Epithelial cell of esophagus (primary cell): ENCODE measurements around the gene BHLHE41.

Source experiments
- DNase-seq: peaks from one replicate; pipeline ENCODE4 v3.0.0; 2010; ENCODE audit warnings: low read depth
- H3K4me3 ChIP-seq: 2 replicates; pipeline ENCODE4 v1.5.1; 2011; ENCODE audit warnings: mild to moderate bottlenecking, low read length, control low read depth
- TF ChIP-seq, protein P1 (sequence below): IDR thresholded peaks from 2 replicates; pipeline ENCODE4 v1.5.1; 2011; ENCODE audit warnings: low read depth, mild to moderate bottlenecking, low read length, control low read depth, inconsistent platforms; ENCODE audit not compliant: insufficient read depth; ENCODE audit errors: missing control alignments

BHLHE41 gene

DNA sequence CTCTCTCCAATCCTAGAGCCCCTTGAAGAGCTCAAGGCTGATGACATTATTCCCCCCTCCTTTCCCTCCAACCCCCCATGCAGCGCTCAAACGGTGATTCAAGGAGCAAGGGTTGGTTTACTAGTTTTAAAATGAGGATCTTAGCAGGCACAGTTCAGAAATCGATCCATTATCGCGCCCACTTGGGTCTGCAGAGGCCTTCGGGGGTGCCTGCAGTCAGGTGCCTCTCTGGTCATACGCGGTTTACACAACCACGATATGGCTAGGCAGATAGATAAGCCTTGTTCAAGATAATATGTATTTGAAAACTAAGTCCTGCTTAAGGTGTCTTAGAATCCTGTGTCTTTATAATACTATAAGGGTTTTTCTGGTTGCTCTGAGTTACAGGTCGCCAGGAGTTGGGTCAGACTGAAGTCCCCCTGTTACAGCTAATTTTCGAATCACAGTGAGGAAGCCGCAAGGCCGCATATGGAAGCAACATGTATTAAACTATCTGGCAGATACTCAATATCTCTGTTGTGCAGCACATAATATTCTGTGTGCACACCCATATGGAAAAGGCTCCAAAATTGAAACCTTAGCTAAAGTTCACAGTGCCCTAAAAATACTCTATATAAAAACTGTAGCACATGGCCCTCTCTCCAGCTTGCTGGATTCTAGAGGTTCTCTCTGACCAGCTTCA, 10.0 kb downstream of the BHLHE41 start:
- TF ChIP-seq, protein P1, sequence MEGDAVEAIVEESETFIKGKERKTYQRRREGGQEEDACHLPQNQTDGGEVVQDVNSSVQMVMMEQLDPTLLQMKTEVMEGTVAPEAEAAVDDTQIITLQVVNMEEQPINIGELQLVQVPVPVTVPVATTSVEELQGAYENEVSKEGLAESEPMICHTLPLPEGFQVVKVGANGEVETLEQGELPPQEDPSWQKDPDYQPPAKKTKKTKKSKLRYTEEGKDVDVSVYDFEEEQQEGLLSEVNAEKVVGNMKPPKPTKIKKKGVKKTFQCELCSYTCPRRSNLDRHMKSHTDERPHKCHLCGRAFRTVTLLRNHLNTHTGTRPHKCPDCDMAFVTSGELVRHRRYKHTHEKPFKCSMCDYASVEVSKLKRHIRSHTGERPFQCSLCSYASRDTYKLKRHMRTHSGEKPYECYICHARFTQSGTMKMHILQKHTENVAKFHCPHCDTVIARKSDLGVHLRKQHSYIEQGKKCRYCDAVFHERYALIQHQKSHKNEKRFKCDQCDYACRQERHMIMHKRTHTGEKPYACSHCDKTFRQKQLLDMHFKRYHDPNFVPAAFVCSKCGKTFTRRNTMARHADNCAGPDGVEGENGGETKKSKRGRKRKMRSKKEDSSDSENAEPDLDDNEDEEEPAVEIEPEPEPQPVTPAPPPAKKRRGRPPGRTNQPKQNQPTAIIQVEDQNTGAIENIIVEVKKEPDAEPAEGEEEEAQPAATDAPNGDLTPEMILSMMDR = no peak
- H3K4me3 ChIP-seq = peak overlapping the region; percentile 53
- DNase-seq = no peak

DNA sequence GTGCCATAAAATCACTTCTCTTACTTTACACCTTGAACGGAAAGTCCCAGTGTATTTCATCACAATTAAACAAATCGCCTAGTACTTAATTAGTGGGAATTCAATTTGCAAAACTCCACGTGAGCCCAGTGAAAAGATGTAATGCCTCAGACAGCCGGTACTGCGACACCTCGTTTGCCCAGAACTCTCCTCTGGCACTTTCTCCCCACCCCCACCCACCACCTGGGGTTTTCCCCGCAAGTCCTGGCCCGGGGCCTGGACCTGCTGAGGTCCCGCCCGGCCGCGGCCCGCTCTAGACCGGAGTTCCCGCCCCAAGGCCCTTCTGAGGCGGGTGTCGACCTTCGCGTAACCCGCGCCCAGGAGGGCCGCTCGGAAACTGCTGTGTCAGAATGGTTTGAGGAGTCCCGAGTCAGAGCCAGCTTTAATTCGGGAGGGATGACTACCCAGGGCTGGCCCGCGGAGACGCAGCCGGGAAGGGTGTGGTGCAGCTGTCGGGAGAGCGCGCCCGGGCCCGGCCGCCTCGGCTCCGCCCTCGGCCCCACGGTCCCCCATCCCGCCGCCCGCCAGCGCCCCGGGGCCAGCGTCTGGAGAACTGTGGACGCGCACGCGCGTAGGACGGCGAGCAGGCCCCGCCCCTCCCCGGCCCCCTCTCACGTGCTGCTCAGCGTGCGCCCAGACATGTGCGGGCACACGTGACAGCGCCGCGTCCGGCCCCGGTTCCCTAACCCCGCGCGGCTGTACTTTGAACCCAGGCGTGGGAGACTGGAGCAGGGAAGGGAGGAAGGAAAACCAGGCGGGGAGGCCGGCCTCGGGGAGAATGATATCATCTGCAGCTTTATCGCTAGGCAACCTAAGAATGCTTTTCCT, 10.8 kb downstream of the BHLHE41 start:
- TF ChIP-seq, protein P1 = peak; percentile 49
- peak; percentile 92 for DNase-seq
- H3K4me3 ChIP-seq = peak overlapping the region; percentile 53

DNA sequence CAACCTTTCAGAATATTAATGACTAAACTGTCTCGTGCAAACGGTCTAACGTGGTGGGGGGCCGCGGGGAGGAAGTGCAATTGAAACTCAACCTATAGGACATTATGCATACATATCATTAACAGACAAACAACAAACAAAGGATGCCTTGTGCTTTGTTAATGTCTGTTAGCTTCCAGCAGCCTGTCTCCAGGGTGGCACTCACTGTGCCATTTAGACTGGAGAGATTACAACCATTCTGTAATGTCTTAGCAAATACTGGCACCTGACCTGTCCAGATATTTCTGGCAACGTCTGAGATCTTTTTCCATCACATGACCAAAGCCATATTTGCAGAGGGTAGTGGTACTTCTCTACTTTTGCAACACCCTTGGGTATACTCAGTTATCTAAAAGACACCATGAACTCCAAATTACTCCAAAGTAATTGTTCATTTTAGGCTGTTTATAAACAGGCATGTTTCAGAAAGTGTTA, 11.6 kb downstream of the BHLHE41 start:
- no peak for DNase-seq
- H3K4me3 ChIP-seq = peak overlapping the region; percentile 53
- TF ChIP-seq, protein P1 = no peak

DNA sequence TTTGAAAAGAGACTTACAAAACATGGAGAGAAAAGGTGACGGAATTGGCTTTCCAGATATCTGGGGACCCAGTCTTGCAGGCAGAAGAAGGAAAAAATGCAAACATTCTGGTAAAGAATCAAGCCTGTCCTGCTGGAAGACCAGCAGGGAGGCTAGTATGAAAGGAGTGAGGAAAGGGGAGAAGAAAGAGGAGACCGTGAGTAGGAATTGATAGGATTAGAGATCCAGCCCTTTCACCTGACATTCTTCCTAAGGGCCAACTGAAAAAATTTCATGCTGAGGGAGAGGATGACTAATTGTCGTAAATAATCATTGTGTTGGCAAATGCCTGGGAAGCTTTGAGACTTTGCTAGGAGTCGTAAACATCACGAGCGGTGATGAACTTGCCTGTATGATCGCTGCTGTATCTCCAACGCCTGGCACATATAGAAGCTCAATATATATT, 12.1 kb downstream of the BHLHE41 start:
- no peak for DNase-seq
- no peak overlapping the region for H3K4me3 ChIP-seq
- TF ChIP-seq, protein P1 = no peak

DNA sequence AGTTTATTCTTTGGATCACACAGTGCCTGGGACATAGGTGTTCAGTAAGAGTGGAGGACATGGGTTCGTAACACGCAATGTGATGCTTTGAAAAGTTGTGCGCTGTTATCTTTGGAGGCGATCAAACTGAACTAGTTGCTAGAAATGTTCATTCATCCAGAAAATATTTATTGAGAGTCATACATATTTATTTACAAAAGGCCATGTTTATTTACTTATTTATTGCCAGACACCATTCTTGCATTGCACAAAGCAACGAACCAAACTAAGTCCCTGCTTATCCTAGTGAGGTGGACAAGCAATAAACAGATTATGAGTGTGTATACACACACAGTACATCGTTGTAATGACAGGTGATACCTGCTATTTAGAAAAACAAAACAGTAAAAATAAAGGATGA, 12.6 kb downstream of the BHLHE41 start:
- DNase-seq = no peak
- no peak overlapping the region for H3K4me3 ChIP-seq
- TF ChIP-seq, protein P1 = no peak

DNA sequence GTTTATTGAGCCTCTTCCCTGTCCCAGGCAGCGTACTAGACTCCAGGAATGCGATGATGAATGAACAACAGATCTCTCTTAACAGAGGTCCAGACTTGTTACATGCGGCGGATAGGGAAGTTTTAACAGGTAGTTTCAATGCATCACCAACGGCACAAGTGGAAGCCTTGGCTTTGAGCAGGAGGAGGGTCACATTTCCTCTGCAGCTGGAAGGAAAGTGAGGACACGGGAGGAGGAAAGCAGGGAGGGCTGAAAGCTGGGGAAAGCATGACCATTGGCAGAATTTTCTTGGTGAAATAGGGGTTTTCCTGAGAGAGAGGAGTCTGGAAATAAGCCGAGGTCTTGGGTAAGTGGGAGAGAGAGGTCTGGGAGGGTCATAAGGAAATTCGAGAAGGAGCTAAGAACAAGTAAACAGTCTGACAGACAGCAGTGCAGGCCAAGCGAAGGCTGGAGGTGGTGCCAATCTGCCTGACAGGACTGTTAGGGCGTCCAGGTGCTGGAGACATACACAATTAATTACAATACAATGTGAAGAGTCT, 15.4 kb downstream of the BHLHE41 start:
- DNase-seq = no peak
- TF ChIP-seq, protein P1 = no peak
- no peak overlapping the region for H3K4me3 ChIP-seq
